Esophagus muscularis mucosa (tissue), 4 donors: ENCODE results near the gene BFSP2. TPM values are rescaled to one million over a fixed set of nuclear protein-coding genes. Genes with fewer than 3 reads are reported as not detected.

Experiments used
- DNase-seq: peaks from one replicate; pipeline ENCODE4 v3.0.0-alpha.2; 2017; ENCODE audit errors: extremely low spot score
- H3K27ac ChIP-seq, 4 donors: fragments of 200-600 bp; sonication (generic); replicated peaks in 1 of 4; 1 replicate in 3 of 4; 2 replicates in 1 of 4; pipeline ENCODE4 v1.5.1; 2016 to 2019; ENCODE audit warnings: mild to moderate bottlenecking in 1 of 4
- H3K27me3 ChIP-seq, 4 donors: fragments of 200-600 bp; sonication (generic); one replicate each; pipeline versions ENCODE4 v1.5.1 to v1.6.0; 2016 to 2019
- H3K36me3 ChIP-seq, 4 donors: fragments of 200-600 bp; sonication (generic); one replicate each; pipeline ENCODE4 v1.5.1; 2016 to 2019
- H3K4me1 ChIP-seq, 4 donors: fragments of 200-600 bp; sonication (generic); one replicate each; pipeline ENCODE4 v1.5.1; 2016 to 2019
- H3K4me3 ChIP-seq, 4 donors: fragments of 200-600 bp; sonication (generic); 1 replicate in 2 of 4; 2 replicates in 2 of 4; pipeline ENCODE4 v1.5.1; 2016 to 2019; ENCODE audit warnings: mild to moderate bottlenecking in 4 of 4, moderate library complexity in 1 of 4
- H3K9me3 ChIP-seq, 4 donors: fragments of 200-600 bp; sonication (generic); 1 replicate in 3 of 4; 2 replicates in 1 of 4; pipeline ENCODE4 v1.5.1; 2016 to 2019
- EP300 ChIP-seq: sonication (generic); formaldehyde crosslinking; IDR thresholded peaks from one replicate; pipeline ENCODE4 v1.6.1; 2017; ENCODE audit warnings: antibody characterized with exemption
- POLR2A ChIP-seq: fragments of 450-650 bp; IDR thresholded peaks from one replicate; pipeline ENCODE4 v1.6.1; 2017; ENCODE audit warnings: antibody characterized with exemption, moderate library complexity, mild to moderate bottlenecking, low read depth
- POLR2AphosphoS5 ChIP-seq, 2 donors: sonication (generic); formaldehyde crosslinking; IDR thresholded peaks; one replicate each; pipeline ENCODE4 v1.6.1; 2017; ENCODE audit warnings: antibody characterized with exemption in 2 of 2
- WGBS: methylation state at CpG from one replicate; pipeline ENCODE4 v1.1.5; 2018; 5-methylcytosine and 5-hydroxymethylcytosine counted together
- intact Hi-C: fragments of 100-400 bp; cut with DNase I; formaldehyde crosslinking; loops from one replicate; pipeline ENCODE4 v1.15.1; 2023
- total RNA-seq, 4 donors: library from RNA; depleted of rRNA; stranded (reverse); fragments of >200 nt; gene quantifications; one replicate each; pipeline versions ENCODE4 v1.1.0 to v1.2.1, GENCODE V29; 2016
- TF ChIP-seq, protein P1 (sequence below), 3 experiments: fragments of 200-600 bp in 2 of 3; fragments of 450-650 bp in 1 of 3; sonication (generic) in 2 of 3; IDR thresholded peaks; one replicate each; pipeline ENCODE4 v1.5.1; 2017 to 2019; ENCODE audit warnings: antibody characterized with exemption in 3 of 3, mild to moderate bottlenecking in 2 of 3, moderate library complexity in 1 of 3

BFSP2 gene
- total RNA-seq, 4 donors from 2014 or later: not detected

DNA sequence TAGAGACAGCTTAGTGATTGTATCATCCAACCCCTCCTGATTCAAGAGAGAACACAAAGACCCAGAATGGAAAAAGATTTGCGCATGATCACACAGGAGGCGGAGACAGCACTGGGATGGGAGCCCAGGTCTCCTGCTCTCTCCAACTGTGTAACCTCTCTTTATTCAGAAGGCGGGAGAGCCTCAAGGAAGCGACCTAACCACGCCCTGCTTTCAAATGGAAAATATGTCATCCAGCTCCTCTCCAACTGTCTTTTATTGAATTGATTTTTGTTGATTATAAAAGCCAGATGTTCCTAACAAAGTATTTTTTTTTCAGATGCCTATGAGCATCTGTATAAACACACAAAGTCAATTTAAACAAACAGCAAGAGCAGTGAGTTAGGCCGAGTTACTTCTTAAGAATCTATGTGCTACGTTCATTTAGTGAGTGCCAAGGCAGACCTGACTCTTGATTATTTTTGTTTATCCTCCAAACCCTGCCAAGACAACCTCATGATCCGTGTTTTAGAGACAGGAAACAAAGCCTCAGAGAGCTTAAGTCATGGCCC, 74.5 kb downstream of the BFSP2 start:
- H3K9me3 ChIP-seq: no peaks in the 10 kb centered on the region
- peak; percentile 50 to 72 for TF ChIP-seq POLR2AphosphoS5 (IDR thresholded peaks at IDR 0.05)
- no peak for TF ChIP-seq EP300
- no peak for TF ChIP-seq POLR2A
- TF ChIP-seq, protein P1, sequence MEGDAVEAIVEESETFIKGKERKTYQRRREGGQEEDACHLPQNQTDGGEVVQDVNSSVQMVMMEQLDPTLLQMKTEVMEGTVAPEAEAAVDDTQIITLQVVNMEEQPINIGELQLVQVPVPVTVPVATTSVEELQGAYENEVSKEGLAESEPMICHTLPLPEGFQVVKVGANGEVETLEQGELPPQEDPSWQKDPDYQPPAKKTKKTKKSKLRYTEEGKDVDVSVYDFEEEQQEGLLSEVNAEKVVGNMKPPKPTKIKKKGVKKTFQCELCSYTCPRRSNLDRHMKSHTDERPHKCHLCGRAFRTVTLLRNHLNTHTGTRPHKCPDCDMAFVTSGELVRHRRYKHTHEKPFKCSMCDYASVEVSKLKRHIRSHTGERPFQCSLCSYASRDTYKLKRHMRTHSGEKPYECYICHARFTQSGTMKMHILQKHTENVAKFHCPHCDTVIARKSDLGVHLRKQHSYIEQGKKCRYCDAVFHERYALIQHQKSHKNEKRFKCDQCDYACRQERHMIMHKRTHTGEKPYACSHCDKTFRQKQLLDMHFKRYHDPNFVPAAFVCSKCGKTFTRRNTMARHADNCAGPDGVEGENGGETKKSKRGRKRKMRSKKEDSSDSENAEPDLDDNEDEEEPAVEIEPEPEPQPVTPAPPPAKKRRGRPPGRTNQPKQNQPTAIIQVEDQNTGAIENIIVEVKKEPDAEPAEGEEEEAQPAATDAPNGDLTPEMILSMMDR (IDR thresholded peaks at IDR 0.05): no peak
- no peaks in the 10 kb centered on the region for H3K27me3 ChIP-seq
- intact Hi-C loops: no loop called here
- H3K36me3 ChIP-seq: no peaks in the 10 kb centered on the region
- H3K27ac ChIP-seq: peak overlapping the region; percentile 71 to 75 (median 72)
- no peak for DNase-seq
- H3K4me3 ChIP-seq: no peak overlapping the region
- peaks cover 14 to 31% (median 15%) of the 10 kb centered on the region in 4 donors for H3K4me1 ChIP-seq
- 20% methylated on average over 8 of the region's 8 CpGs for WGBS

DNA sequence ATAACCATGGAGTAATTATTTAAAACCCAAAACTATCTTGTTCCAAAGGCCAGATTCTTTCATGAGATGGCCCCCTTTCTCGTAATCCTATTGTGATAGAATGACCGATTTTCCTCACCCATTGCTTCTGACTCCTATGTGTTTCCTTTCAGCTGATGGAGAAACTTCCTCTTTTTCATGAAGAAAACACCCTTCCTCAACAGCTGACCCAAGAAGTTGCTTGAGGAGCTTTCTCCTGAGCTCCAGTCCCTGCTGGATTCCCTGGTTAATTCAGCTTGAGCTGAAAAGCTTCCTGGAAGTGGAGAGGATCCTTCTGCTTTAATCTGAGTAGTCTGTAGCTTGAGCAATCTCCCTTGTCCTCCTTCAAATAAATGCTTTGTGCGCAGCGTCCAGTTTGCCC, 75.0 kb downstream of the BFSP2 start:
- H3K36me3 ChIP-seq: no peaks in the 10 kb centered on the region
- H3K27ac ChIP-seq: peak overlapping the region; percentile 71 to 75 (median 72)
- H3K27me3 ChIP-seq: no peaks in the 10 kb centered on the region
- TF ChIP-seq POLR2A (no peak), EP300 (no peak), POLR2AphosphoS5 (IDR thresholded peaks at IDR 0.05) (no peak)
- TF ChIP-seq, protein P1 (IDR thresholded peaks at IDR 0.05): no peak
- WGBS: 80% methylated on average over 4 of the region's 4 CpGs
- no peak overlapping the region for H3K4me3 ChIP-seq
- H3K9me3 ChIP-seq: no peaks in the 10 kb centered on the region
- no peak for DNase-seq
- intact Hi-C loops: no loop called here
- peaks cover 14 to 27% (median 15%) of the 10 kb centered on the region in 4 donors for H3K4me1 ChIP-seq

DNA sequence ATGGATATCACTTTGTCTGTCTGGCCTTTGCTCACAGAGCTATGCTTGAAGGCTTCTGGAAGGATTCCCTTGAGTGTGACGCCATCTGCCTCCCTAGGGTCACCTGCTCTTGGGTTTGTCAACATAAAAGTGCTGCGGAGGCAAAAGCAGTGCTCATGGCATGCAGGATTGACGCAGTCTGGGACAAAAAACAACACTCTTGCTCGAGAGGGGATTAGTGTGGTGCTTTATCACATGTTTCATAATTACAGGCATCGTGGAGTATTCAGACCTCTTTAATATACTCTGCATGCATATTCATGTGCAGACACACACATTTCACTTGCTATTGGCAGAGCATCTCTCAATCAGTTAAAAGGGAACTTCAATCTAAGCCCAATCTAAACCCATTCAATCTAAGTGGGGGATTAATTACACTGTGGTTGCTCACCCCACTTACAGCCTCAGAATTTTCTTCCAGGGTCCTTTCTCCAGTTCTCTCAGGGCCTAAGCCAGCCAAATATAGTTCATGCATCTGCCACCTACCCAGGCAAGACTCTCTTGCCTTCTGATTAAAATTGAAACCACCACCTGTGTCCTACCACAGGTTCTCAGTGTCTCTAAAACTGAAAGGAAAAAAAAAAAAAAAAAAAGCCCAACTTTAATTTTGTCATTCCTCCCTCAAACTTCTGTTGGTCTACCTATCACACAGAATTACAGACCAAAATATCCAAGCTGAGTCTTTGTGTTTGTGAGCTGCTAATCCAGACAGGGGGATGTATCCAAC, 75.6 kb downstream of the BFSP2 start:
- DNase-seq: no peak
- H3K4me1 ChIP-seq: peaks cover 14 to 27% (median 15%) of the 10 kb centered on the region in 4 donors
- no peaks in the 10 kb centered on the region for H3K9me3 ChIP-seq
- peak overlapping the region; percentile 71 to 75 (median 72) for H3K27ac ChIP-seq
- TF ChIP-seq POLR2AphosphoS5 (IDR thresholded peaks at IDR 0.05) (no peak), POLR2A (no peak)
- TF ChIP-seq, protein P1 (IDR thresholded peaks at IDR 0.05): no peak
- no peak overlapping the region for H3K4me3 ChIP-seq
- no peaks in the 10 kb centered on the region for H3K36me3 ChIP-seq
- WGBS: 79% methylated on average over 4 of the region's 5 CpGs
- intact Hi-C loops: no loop called here
- H3K27me3 ChIP-seq: no peaks in the 10 kb centered on the region

DNA sequence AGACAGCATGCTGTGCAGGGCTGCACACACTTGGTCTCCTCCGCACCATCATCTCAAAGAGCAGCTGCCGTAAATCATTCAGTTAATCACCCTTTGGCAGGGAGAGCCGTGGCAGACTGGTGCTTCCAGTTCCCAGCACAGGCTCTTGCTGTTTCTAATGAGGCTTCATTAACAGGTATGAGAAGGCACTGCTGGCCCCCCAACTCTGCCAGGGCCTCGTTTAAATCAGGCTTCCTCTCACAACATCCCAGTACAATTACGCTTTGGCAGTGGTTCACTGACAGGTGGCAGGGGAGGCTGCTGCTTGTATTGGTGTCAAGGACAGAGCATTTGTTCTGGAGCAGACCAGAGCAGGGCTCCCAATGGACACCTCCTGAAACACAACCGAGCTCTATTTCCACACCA, 77.1 kb downstream of the BFSP2 start:
- intact Hi-C loops: no loop called here
- TF ChIP-seq, protein P1 (IDR thresholded peaks at IDR 0.05): no peak
- TF ChIP-seq EP300 (no peak), POLR2A (no peak), POLR2AphosphoS5 (IDR thresholded peaks at IDR 0.05) (no peak)
- H3K27ac ChIP-seq: no peak overlapping the region
- no peak overlapping the region for H3K4me3 ChIP-seq
- H3K27me3 ChIP-seq: no peaks in the 10 kb centered on the region
- H3K36me3 ChIP-seq: no peaks in the 10 kb centered on the region
- no peaks in the 10 kb centered on the region for H3K9me3 ChIP-seq
- 58% methylated on average over 4 of the region's 6 CpGs for WGBS
- no peak for DNase-seq
- peaks cover 14 to 27% (median 15%) of the 10 kb centered on the region in 4 donors for H3K4me1 ChIP-seq
